KMS-11 (cell line): ENCODE measurements around the gene B2M.

Source experiments
- H2AFZ ChIP-seq: fragments of 200-600 bp; sonication (generic); 2 replicates; pipeline ENCODE4 v1.6.1; 2016; ENCODE audit warnings: antibody characterized with exemption, mixed run types, low read depth
- H3K27ac ChIP-seq: fragments of 200-600 bp; sonication (generic); 2 replicates; pipeline ENCODE4 v1.6.1; 2016; ENCODE audit warnings: mild to moderate bottlenecking, mixed run types
- H3K27me3 ChIP-seq: fragments of 200-600 bp; sonication (generic); 2 replicates; pipeline ENCODE4 v1.6.1; 2017; ENCODE audit warnings: mild to moderate bottlenecking, low read depth, mixed run types, moderate library complexity; ENCODE audit not compliant: insufficient read depth
- H3K36me3 ChIP-seq: fragments of 200-600 bp; sonication (generic); 2 replicates; pipeline ENCODE4 v1.6.1; 2017; ENCODE audit warnings: mild to moderate bottlenecking, mixed run types; ENCODE audit not compliant: insufficient read depth
- H3K4me1 ChIP-seq: fragments of 200-600 bp; sonication (generic); 2 replicates; pipeline ENCODE4 v1.6.1; 2016; ENCODE audit warnings: mild to moderate bottlenecking, low read depth, mixed run types; ENCODE audit not compliant: poor library complexity, severe bottlenecking
- H3K4me2 ChIP-seq: fragments of 200-600 bp; sonication (generic); 2 replicates; pipeline ENCODE4 v1.7.0; 2016; ENCODE audit warnings: mild to moderate bottlenecking, mixed run types
- H3K4me3 ChIP-seq: fragments of 200-600 bp; sonication (generic); IDR thresholded peaks from 2 replicates; pipeline ENCODE4 v1.6.1; 2017; ENCODE audit warnings: low read depth, low read length, mixed read lengths; ENCODE audit not compliant: insufficient read depth
- H3K79me2 ChIP-seq: fragments of 200-600 bp; sonication (generic); 2 replicates; pipeline ENCODE4 v1.6.1; 2016; ENCODE audit warnings: low read depth, mixed run types; ENCODE audit not compliant: insufficient read depth
- H3K9ac ChIP-seq: fragments of 200-600 bp; sonication (generic); 2 replicates; pipeline ENCODE4 v1.6.1; 2016; ENCODE audit warnings: mild to moderate bottlenecking, mixed run types
- H4K20me1 ChIP-seq: fragments of 200-600 bp; sonication (generic); 2 replicates; pipeline ENCODE4 v1.6.1; 2016; ENCODE audit warnings: mild to moderate bottlenecking, mixed run types; ENCODE audit not compliant: insufficient read depth
- TF ChIP-seq, protein P1 (sequence below): fragments of 200-600 bp; sonication (generic); conservative IDR thresholded peaks from 2 replicates; pipeline ENCODE4 v1.6.1; 2017; ENCODE audit warnings: low read depth, mild to moderate bottlenecking, antibody characterized with exemption, low read length, moderate library complexity, mixed read lengths

B2M gene

DNA sequence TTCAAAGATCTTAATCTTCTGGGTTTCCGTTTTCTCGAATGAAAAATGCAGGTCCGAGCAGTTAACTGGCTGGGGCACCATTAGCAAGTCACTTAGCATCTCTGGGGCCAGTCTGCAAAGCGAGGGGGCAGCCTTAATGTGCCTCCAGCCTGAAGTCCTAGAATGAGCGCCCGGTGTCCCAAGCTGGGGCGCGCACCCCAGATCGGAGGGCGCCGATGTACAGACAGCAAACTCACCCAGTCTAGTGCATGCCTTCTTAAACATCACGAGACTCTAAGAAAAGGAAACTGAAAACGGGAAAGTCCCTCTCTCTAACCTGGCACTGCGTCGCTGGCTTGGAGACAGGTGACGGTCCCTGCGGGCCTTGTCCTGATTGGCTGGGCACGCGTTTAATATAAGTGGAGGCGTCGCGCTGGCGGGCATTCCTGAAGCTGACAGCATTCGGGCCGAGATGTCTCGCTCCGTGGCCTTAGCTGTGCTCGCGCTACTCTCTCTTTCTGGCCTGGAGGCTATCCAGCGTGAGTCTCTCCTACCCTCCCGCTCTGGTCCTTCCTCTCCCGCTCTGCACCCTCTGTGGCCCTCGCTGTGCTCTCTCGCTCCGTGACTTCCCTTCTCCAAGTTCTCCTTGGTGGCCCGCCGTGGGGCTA is at the start of gene B2M, which contains the start of gene PATL2:
Gene B2M (plus strand): TSS at position 422 of the 647 bp plus-strand sequence. CDS start 30 bp downstream, at position 452.
Gene PATL2 (minus strand): TSS at position 228 of the 647 bp plus-strand sequence. CDS start 34,833 bp downstream, outside the sequence.
- Histone ChIP-seq H2AFZ (peak within 1 kb of the TSS; percentile 81), H3K9ac (peak within 1 kb of the TSS; percentile 97), H3K27ac (peak within 1 kb of the TSS; percentile 92), H4K20me1 (peaks cover 35% of the 10 kb centered on the region), H3K4me3 (no peak within 1 kb of the TSS), H3K27me3 (no peaks in the 10 kb centered on the region), H3K4me2 (peak within 1 kb of the TSS; percentile 96), H3K4me1 (peaks cover 43% of the 10 kb centered on the region), H3K36me3 (peaks cover 8% of the 10 kb centered on the region), H3K79me2 (peaks cover 48% of the 10 kb centered on the region)
- TF ChIP-seq, protein P1, sequence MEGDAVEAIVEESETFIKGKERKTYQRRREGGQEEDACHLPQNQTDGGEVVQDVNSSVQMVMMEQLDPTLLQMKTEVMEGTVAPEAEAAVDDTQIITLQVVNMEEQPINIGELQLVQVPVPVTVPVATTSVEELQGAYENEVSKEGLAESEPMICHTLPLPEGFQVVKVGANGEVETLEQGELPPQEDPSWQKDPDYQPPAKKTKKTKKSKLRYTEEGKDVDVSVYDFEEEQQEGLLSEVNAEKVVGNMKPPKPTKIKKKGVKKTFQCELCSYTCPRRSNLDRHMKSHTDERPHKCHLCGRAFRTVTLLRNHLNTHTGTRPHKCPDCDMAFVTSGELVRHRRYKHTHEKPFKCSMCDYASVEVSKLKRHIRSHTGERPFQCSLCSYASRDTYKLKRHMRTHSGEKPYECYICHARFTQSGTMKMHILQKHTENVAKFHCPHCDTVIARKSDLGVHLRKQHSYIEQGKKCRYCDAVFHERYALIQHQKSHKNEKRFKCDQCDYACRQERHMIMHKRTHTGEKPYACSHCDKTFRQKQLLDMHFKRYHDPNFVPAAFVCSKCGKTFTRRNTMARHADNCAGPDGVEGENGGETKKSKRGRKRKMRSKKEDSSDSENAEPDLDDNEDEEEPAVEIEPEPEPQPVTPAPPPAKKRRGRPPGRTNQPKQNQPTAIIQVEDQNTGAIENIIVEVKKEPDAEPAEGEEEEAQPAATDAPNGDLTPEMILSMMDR = 0 out of 2 replicates have a peak, but pooled peaks have one; percentile 20

DNA sequence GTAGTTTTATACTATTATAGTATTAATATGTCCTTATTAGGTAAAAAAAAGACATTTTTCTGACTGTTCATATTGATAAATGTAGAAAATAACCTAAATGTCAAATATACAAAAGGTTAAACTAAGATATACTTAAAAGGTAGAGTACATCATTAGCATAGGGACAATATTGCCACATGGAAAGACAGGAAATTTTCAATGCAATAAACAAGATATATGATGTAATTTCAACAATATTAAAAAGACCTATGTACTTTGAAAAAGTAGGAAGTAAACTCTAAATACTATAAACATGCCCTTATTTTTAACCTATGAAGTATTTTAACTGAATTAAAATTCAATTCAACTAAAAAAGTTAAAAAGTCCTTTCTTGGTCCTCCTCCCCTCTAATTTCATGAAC is 49.7 kb upstream of the B2M start:
- Histone ChIP-seq H3K4me1 (peaks cover 24% of the 10 kb centered on the region), H3K9ac (peak overlapping the region; percentile 82; the same call in 1 of the 2 replicates), H3K4me3 (no peak overlapping the region), H3K36me3 (0 out of 2 replicates have a peak, but pooled peaks cover 4% of the 10 kb centered on the region), H3K79me2 (peaks cover 9% of the 10 kb centered on the region), H3K27me3 (no peaks in the 10 kb centered on the region), H4K20me1 (no peaks in the 10 kb centered on the region), H2AFZ (no peak overlapping the region), H3K4me2 (peak overlapping the region; percentile 72), H3K27ac (no peak overlapping the region)
- TF ChIP-seq, protein P1 = no peak

DNA sequence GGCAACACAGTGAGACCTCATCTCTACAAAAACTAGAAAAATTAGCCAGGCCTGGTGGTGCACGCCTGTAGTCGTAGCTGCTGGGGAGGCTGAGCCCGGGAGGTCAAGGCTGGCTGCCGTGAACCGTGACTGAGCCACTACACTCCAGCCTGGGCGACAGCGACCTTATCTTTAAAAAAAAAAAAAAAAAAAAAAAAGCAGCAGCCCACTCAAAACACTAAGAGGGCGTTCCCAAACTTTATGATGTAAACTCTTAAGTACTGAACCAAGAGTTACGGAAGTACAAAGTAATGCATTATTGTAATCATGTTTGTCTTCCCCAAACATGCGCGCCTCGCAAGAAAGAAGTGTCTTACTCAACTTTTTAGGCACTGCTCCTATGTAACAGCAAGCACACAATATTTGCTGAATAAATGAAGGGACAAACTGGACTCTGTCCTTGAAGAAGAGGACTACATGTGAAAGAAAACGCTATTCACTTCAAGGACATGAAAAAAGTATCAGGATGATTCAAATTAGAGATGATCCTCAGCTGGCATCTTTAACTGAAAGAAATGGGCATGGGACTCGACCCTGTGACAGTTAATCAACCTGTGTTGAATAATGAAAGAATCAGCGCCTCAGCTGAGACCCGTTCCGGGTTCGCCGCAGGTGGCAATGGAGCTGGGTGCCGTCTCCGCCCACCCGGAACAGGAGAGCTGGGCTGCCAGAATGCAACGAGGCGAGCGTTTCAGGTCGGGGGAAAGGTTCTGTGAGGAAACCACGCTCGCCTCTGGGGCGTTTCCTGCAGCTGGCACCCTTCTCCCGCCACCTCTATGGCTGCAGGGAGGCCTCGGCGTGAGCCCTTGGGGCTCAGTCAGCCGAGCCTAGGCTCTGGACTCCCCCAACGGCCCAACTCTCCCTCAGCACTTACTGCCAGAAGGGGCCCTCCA is 48.6 kb upstream of the B2M start:
- TF ChIP-seq, protein P1 = no peak
- Histone ChIP-seq H3K36me3 (0 out of 2 replicates have a peak, but pooled peaks cover 4% of the 10 kb centered on the region), H3K9ac (peak overlapping the region; percentile 82), H3K4me1 (peaks cover 32% of the 10 kb centered on the region), H3K79me2 (peaks cover 9% of the 10 kb centered on the region), H3K4me3 (peak overlapping the region; percentile 56), H3K27ac (peak overlapping the region; percentile 84), H3K4me2 (peak overlapping the region; percentile 72), H2AFZ (peak overlapping the region; percentile 90), H4K20me1 (no peaks in the 10 kb centered on the region), H3K27me3 (no peaks in the 10 kb centered on the region)

DNA sequence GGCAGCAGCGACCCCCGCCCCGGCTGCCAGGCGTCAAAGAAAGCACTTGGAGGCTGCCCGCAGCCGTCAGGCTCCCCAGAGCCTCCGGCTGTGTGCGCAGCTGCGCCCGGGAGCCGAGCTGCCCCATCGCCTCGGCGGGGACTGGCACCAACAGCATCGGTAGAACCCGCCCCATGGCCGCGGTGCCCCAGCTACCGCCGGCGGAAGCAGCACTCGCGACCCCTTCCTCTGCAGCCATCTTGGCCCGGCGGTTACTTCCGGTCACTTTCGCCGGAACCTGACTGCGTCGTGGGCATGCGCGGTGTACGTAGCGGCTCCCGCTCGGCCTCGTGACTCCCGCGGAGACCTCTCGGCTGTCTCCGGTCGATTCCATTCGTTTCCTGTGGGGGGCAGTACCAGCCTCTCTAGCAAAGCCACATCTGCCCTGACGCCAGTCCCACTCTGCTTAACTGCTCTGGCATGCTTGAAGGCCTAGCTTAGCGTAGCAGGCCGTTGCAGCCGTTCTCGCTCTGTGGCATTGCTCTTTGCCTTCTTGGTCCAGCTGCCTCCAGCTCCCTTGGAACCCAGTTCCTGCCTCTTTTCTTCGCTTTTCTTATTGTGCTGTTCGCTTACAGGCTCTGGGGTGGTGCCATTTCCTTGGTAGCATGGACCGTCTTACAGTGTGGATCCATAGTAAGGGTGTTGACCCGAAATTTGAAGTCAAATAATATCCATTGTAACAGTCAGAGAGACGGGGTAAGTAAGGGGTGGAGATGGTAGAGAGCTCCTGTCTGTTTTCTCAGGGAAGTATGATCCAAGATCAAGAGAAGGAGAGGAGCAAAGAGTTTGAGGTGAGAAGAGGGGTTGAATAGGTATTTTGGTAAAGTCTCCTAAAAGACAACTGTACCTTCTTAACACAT is 47.7 kb upstream of the B2M start, which contains the start of gene SPG11:
Gene SPG11 (minus strand): TSS at position 253 of the 899 bp plus-strand sequence. CDS start 15 bp downstream, at position 238.
- Histone ChIP-seq H3K27me3 (no peaks in the 10 kb centered on the region), H3K9ac (peak within 1 kb of the TSS; percentile 82), H2AFZ (peak within 1 kb of the TSS; percentile 90), H3K4me3 (peak within 1 kb of the TSS; percentile 56), H3K27ac (peak within 1 kb of the TSS; percentile 84), H3K4me1 (peaks cover 32% of the 10 kb centered on the region), H3K36me3 (0 out of 2 replicates have a peak, but pooled peaks cover 4% of the 10 kb centered on the region), H4K20me1 (no peaks in the 10 kb centered on the region), H3K4me2 (peak within 1 kb of the TSS; percentile 72), H3K79me2 (peaks cover 9% of the 10 kb centered on the region)
- TF ChIP-seq, protein P1 = peak; percentile 81
